K562 (cell line): ENCODE measurements around the gene KIAA1614. TPM values are rescaled to one million over a fixed set of nuclear protein-coding genes. Genes with fewer than 3 reads are reported as not detected.

Source experiments
- ATAC-seq: fragments of 200-7000 bp; cut with Tn5 transposase; 3 replicates; pipeline ENCODE4 v1.9.1; 2020; ENCODE audit warnings: moderate library complexity
- BruUV-seq: library from RNA; stranded (reverse); fragments of 400-500 nt; replicated peaks from 2 replicates; lab custom pipeline; 2021; lab: Mats Ljungman, UMichigan
- CTCF ChIA-PET: fragments of 300-600 bp; formaldehyde crosslinking; extraction: SDS; loops from one replicate; lab custom pipeline; 2021; ENCODE audit warnings: low intra/inter-chr PET ratio; lab: Yijun Ruan, JAX
- POLR2A ChIA-PET: fragments of 300-600, 350-650 bp; sonication (Branson Sonifier 250); formaldehyde crosslinking; extraction: SDS; loops from one replicate; lab custom pipeline; 2021; ENCODE audit warnings: antibody characterized with exemption, inconsistent platforms; lab: Yijun Ruan, JAX
- DNase-seq, 4 experiments: peaks; one replicate each; pipeline versions ENCODE4 v3.0.0 to v3.0.0-alpha.2; 2011 to 2018; ENCODE audit warnings: low spot score in 3 of 4, mixed read lengths in 3 of 4; ENCODE audit errors: extremely low read depth in 1 of 4
- FAIRE-seq: peaks from 2 replicates; lab custom pipeline; 2011; peaks lifted over from hg19 to GRCh38; lab: Jason Lieb, UNC
- H2AFZ ChIP-seq: 2 replicates; pipeline ENCODE4 v1.6.0; 2011; ENCODE audit warnings: low read depth, low read length, control low read depth, inconsistent platforms
- H3K27ac ChIP-seq: fragments of 200-600 bp; 3 replicates; pipeline ENCODE4 v1.8.0; 2011; ENCODE audit warnings: low read depth, mild to moderate bottlenecking, control low read depth, inconsistent platforms, low read length, moderate library complexity, mixed read lengths; ENCODE audit errors: extremely low read depth
- H3K27me3 ChIP-seq, 2 experiments: fragments of 300-600 bp in 1 of 2; 2 replicates in 1 of 2; 3 replicates in 1 of 2; pipeline versions ENCODE4 v1.6.0 to v1.8.0; 2011; ENCODE audit warnings: inconsistent platforms in 2 of 2, low read length in 2 of 2, mild to moderate bottlenecking in 1 of 2, mixed read lengths in 1 of 2, moderate library complexity in 1 of 2; ENCODE audit not compliant: control insufficient read depth in 2 of 2, insufficient read depth in 2 of 2
- H3K36me3 ChIP-seq: fragments of 300-600 bp; 3 replicates; pipeline ENCODE4 v1.8.0; 2011; ENCODE audit warnings: mild to moderate bottlenecking, low read length, inconsistent platforms; ENCODE audit not compliant: control insufficient read depth, insufficient read depth
- H3K4me1 ChIP-seq, 2 experiments: fragments of 200-600 bp in 1 of 2; replicated peaks in 1 of 2; 2 replicates in 1 of 2; 3 replicates in 1 of 2; pipeline versions ENCODE4 v1.5.1 to v1.8.0; 2011; ENCODE audit warnings: inconsistent platforms in 2 of 2, low read length in 2 of 2, mild to moderate bottlenecking in 1 of 2, mixed read lengths in 1 of 2, moderate library complexity in 1 of 2; ENCODE audit not compliant: control insufficient read depth in 2 of 2, insufficient read depth in 2 of 2
- H3K4me2 ChIP-seq: 2 replicates; pipeline ENCODE4 v1.6.1; 2011; ENCODE audit warnings: low read length, control low read depth, inconsistent platforms, mixed read lengths; ENCODE audit not compliant: insufficient read depth
- H3K4me3 ChIP-seq: fragments of 200-600 bp; sonication (generic), shearing (Covaris generic); 2 replicates; pipeline ENCODE4 v1.5.1; 2016; ENCODE audit warnings: control low read depth, inconsistent platforms
- H3K79me2 ChIP-seq: fragments of 200-600 bp; 3 replicates; pipeline ENCODE4 v1.8.0; 2011; ENCODE audit warnings: low read length, inconsistent platforms; ENCODE audit not compliant: control insufficient read depth, insufficient read depth
- H3K9ac ChIP-seq, 2 experiments: 2 replicates each; pipeline versions ENCODE4 v1.6.0 to v1.6.1; 2011; ENCODE audit warnings: low read depth in 2 of 2, low read length in 2 of 2, control low read depth in 1 of 2, inconsistent platforms in 1 of 2, mild to moderate bottlenecking in 1 of 2, mixed read lengths in 1 of 2; ENCODE audit not compliant: insufficient read depth in 1 of 2
- H3K9me1 ChIP-seq: one replicate; pipeline ENCODE4 v1.6.0; 2011; ENCODE audit warnings: inconsistent platforms, mild to moderate bottlenecking, low read length, moderate library complexity; ENCODE audit not compliant: control insufficient read depth, insufficient read depth
- H3K9me3 ChIP-seq: replicated peaks from 2 replicates; pipeline ENCODE4 v1.5.1; 2011; ENCODE audit warnings: low read depth, low read length, inconsistent platforms; ENCODE audit not compliant: control insufficient read depth, insufficient read depth
- H4K20me1 ChIP-seq: replicated peaks from 2 replicates; pipeline ENCODE4 v1.6.1; 2011; ENCODE audit warnings: low read length, inconsistent platforms, mixed read lengths; ENCODE audit not compliant: control insufficient read depth, insufficient read depth
- CGGBP1 ChIP-seq: fragments of 250-450 bp; sonication (Bioruptor Pico); IDR thresholded peaks from 2 replicates; pipeline ENCODE4 v1.9.0; 2021; ENCODE audit warnings: mild to moderate bottlenecking
- CREB3 ChIP-seq: fragments of 450-650 bp; conservative IDR thresholded peaks from 2 replicates; pipeline ENCODE4 v1.6.1; 2016; ENCODE audit warnings: missing genetic modification characterization, low read depth, mild to moderate bottlenecking, missing compliant biosample characterization, moderate library complexity
- EHMT2 ChIP-seq: fragments of 450-650 bp; IDR thresholded peaks from 2 replicates; pipeline ENCODE4 v1.6.1; 2018; ENCODE audit warnings: antibody characterized with exemption
- FOXK1 ChIP-seq: sonication (generic); formaldehyde crosslinking; IDR thresholded peaks from 2 replicates; pipeline ENCODE4 v1.8.0; 2022; ENCODE audit warnings: missing genetic modification reagents, mild to moderate bottlenecking, borderline replicate concordance
- HSF4 ChIP-seq: fragments of 250-450 bp; sonication (Bioruptor Pico); IDR thresholded peaks from 2 replicates; pipeline ENCODE4 v2.1.2; 2022; ENCODE audit warnings: mild to moderate bottlenecking, moderate library complexity, borderline replicate concordance
- KAT8 ChIP-seq: fragments of 450-650 bp; IDR thresholded peaks from 2 replicates; pipeline ENCODE4 v1.6.1; 2016; ENCODE audit warnings: low read depth, mild to moderate bottlenecking
- L3MBTL2 ChIP-seq: fragments of 450-650 bp; IDR thresholded peaks from 2 replicates; pipeline ENCODE4 v1.6.1; 2016; ENCODE audit warnings: mild to moderate bottlenecking, moderate library complexity
- MCM3 ChIP-seq: fragments of 450-650 bp; IDR thresholded peaks from 2 replicates; pipeline ENCODE4 v1.6.1; 2016
- PCBP2 ChIP-seq: fragments of 200-400 bp; formaldehyde crosslinking; IDR thresholded peaks from 2 replicates; pipeline ENCODE4 v1.6.1; 2018; ENCODE audit warnings: low read length, low read depth, mild to moderate bottlenecking, moderate library complexity; ENCODE audit not compliant: poor library complexity, severe bottlenecking
- SRF ChIP-seq, 2 experiments: fragments of 250-450, 450-650 bp in 1 of 2; sonication (Bioruptor Pico) in 1 of 2; sonication (generic) in 1 of 2; formaldehyde crosslinking; IDR thresholded peaks; 2 replicates each; pipeline versions ENCODE4 v1.5.0 to v1.5.1; 2020 to 2022; ENCODE audit warnings: mild to moderate bottlenecking in 1 of 2, missing genetic modification reagents in 1 of 2
- ZFPM2 ChIP-seq: fragments of 250-450 bp; sonication (Bioruptor Pico); IDR thresholded peaks from 2 replicates; pipeline ENCODE4 v1.5.1; 2022; ENCODE audit warnings: mild to moderate bottlenecking
- ZNF140 ChIP-seq: fragments of 250-450 bp; sonication (Bioruptor Pico); IDR thresholded peaks from 2 replicates; pipeline ENCODE4 v1.8.0; 2021; ENCODE audit warnings: moderate library complexity, mild to moderate bottlenecking, inconsistent platforms
- WGBS: fragments of 100-300 bp; shearing (Covaris generic); methylation state at CpG from one replicate; pipeline ENCODE4 v1.1.6; 2016; ENCODE audit warnings: low coverage, mixed read lengths; ENCODE audit not compliant: insufficient coverage; ENCODE audit errors: missing lambda C conversion rate; 5-methylcytosine and 5-hydroxymethylcytosine counted together
- in situ Hi-C: fragments of 300-500 bp; cut with MboI; formaldehyde crosslinking; loops from 4 replicates; pipeline ENCODE4 v1.15.0; 2018; ENCODE audit warnings: inconsistent platforms, mixed read lengths
- intact Hi-C: fragments of 100-400 bp; cut with micrococcal nuclease; formaldehyde crosslinking; loops from 2 replicates; pipeline ENCODE4 v1.14.2; 2022
- polyA plus RNA-seq, 8 experiments: library from polyadenylated mRNA; depleted of rRNA in 4 of 8; stranded (reverse) in 5 of 8; unstranded in 3 of 8; fragments of >200 nt; fragmentation: Nextera tagmentation in 2 of 8; fragmentation: Illumina TruSeq in 1 of 8; extraction: Ambion mirVana in 2 of 8; extraction: Trizol in 1 of 8; gene quantifications; 2 replicates each; pipeline versions ENCODE4 v1.2.1 to v1.2.3, GENCODE V29; 2011 to 2014; ENCODE audit warnings: inconsistent platforms in 1 of 8, missing spikeins in 1 of 8
- total RNA-seq, 7 experiments: library from RNA; depleted of rRNA in 6 of 7; stranded (reverse); fragments of >200 nt in 6 of 7; fragmentation: Illumina TruSeq in 2 of 7; extraction: Trizol in 2 of 7; gene quantifications; 2 replicates each; pipeline versions ENCODE4 v1.2.1 to v1.2.3, GENCODE V29; 2011 to 2021; ENCODE audit warnings: low replicate concordance in 1 of 7
- TF ChIP-seq, protein P1 (sequence below): fragments of 250-450 bp; sonication (Bioruptor Pico); IDR thresholded peaks from 2 replicates; pipeline ENCODE4 v1.6.1; 2021; ENCODE audit warnings: mild to moderate bottlenecking

Gene KIAA1614
- total and polyA plus RNA-seq, 9 of the 15 experiments (the other 6 are each of a cell fraction or from before 2014, with no cell fraction given) = 0.01 to 1.1 (median 0.15) TPM; not detected in 1

DNA sequence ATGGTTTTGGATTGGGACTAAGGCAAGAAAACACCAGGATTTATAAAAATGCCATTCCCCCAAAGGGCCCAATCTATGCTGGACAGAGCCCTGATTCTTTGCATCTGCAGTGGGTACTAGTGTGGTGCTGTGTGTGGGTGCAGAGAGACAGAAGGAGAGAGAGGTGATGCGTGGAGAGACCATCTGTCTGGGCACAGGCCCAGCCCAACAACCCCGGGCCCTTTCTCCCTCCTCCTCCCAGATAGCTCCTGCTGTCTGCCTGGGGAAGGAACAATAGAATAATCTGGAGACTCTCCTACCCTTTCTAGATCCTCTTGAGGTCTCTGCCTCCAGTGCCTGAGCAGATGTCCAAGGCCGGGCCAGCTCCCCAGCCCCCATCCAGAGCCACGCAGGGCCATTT is 15.1 kb downstream of the KIAA1614 start (continued):
- TF ChIP-seq FOXK1 (CRISPR knock-in tag) = no peak
- no peak for TF ChIP-seq ZNF140

- no peak overlapping the region for H3K4me3 ChIP-seq
- ChIA-PET CTCF (no interaction called here), POLR2A (interaction anchor here (0.5 to 0.6 kb wide), 2 partner anchors 14 to 316 kb away, joined by 3 to 4 read pairs; no protein-coding TSS in a partner anchor)
- no peaks in the 10 kb centered on the region for H3K9me3 ChIP-seq
- peaks cover 2% of the 10 kb centered on the region for H3K9me1 ChIP-seq
- H3K79me2 ChIP-seq = no peaks in the 10 kb centered on the region
- H3K9ac ChIP-seq = peak overlapping the region in 1 of 2 experiments; percentile 47; a peak in 1 of 4 replicates
- DNase-seq (no peak), FAIRE-seq (no peak), ATAC-seq (no peak)
- no peak overlapping the region for H3K4me2 ChIP-seq
- BruUV-seq = no TSS peak
- H3K27ac ChIP-seq = no peak overlapping the region
- 0 out of 2 replicates have a peak, but pooled peaks cover 5% of the 10 kb centered on the region for H4K20me1 ChIP-seq
- no peak overlapping the region for H2AFZ ChIP-seq
- H3K36me3 ChIP-seq = no peaks in the 10 kb centered on the region
- H3K4me1 ChIP-seq = peaks cover 36 to 40% of the 10 kb centered on the region in 2 experiments; a peak in 4 of 5 replicates
- 69% methylated on average over 17 of the region's 17 CpGs for WGBS
- no peaks in the 10 kb centered on the region for H3K27me3 ChIP-seq
- in situ Hi-C loops (no loop called here), intact Hi-C loops (loop anchor here (5.0 kb wide), 1 partner anchor 159 kb away; the partner anchor contains the start of gene IER5)
- TF ChIP-seq ZFPM2 (no peak), KAT8 (no peak), MCM3 (no peak), PCBP2 (no peak), L3MBTL2 (no peak), CGGBP1 (CRISPR knock-in tag) (no peak), EHMT2 (no peak), HSF4 (CRISPR knock-in tag) (no peak), SRF (CRISPR knock-in tag; IDR thresholded peaks at IDR 0.05) (no peak), CREB3 (no peak)
- TF ChIP-seq, protein P1, sequence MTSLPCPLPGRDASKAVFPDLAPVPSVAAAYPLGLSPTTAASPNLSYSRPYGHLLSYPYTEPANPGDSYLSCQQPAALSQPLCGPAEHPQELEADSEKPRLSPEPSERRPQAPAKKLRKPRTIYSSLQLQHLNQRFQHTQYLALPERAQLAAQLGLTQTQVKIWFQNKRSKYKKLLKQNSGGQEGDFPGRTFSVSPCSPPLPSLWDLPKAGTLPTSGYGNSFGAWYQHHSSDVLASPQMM = no peak
These were observed 15.9 kb downstream of the KIAA1614 start for GRCh38 chr1:180928331-180929230.
